ENCODE data around the gene SGCA.
A peak's percentile ranks its signal among the peaks of the same experiment; 100 is the strongest.

The SGCA gene

DNA sequence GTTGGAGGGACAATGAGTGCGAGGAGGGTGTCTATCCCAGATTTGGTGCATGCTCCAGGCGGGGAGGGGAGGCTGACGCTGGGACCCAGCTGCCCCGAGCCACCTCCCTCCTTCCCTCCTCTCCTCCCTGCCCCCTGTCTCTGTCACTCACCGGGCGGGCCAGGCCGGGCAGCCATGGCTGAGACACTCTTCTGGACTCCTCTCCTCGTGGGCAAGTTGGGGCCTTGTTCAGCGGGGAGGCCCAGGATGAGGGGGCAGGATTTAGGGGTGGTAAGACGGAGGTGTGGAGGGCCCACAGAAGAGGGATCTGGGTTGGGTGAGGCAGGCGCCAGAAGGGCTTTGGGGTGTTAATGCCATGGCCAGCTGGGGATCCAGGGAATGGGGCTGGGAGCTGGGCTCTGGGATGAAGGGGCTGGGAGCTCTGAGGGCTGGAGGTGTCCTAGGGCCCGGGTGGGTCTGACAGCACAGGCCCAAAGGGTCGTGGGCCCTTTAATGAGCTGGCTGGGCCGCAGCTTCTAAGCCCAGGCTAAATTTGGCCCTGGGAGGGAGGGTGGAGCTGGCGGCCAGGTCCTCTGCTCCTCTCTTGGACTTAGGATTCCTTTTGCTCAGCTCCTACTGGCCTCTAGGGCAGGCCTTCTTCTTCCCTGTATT, at the start of gene SGCA:
TSS of gene SGCA (plus strand) at position 139 of the 651 bp plus-strand sequence. CDS start at position 175, 36 bp downstream.
- H3K9me3 Mint-ChIP-seq = no peaks in the 10 kb centered on the region
- H3K4me1 Mint-ChIP-seq = peaks cover 71% of the 10 kb centered on the region
- H3K36me3 Mint-ChIP-seq = no peaks in the 10 kb centered on the region
- peak within 1 kb of the TSS; percentile 75 for H3K27ac Mint-ChIP-seq
- no peak within 1 kb of the TSS for H3K4me3 Mint-ChIP-seq
- H3K27me3 Mint-ChIP-seq = no peaks in the 10 kb centered on the region
- no peak for ATAC-seq

DNA sequence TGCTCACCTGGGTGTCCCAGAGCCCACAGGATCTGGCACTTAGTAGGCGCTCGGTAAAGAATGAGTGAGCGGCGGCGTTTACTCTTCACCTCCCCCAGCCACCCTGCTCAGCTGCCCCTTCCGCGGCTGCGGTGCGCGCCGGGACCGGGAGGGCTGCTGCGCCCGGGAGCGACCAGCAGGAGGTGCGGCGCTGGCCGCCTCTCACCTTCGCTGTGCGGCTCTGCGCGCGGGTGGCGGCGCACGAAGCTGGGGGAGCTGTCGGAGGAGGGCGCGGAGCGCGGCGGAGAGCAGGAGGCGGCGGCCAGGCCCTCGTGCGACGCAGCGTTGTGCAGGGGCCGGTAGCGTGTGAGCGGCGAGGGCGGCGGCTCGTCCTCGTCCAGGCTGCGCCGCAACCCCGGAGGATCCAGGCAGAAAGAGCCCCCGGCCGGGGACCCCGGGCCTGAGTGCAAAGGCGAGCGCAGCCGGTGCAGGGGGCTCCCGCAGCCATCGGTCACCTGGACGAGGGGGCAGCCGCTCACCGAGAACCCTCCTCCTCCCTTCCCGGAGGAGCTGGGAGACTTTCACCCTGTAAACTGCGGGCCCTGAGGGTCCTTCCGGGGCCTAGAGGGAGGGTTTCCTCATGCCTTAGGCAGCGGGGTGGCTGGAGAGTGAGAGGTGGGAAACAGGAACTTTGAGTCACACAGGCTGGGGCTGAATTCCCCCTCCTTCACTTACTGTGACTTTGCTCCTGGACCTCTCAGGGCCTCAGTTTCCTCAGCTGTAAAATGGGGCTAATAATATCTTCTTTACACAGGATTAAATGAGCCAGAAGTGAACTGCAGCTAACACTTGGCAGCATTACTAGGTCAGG, 48.4 kb upstream of the SGCA start:
- Mint-ChIP-seq H3K4me1 (peaks cover 17% of the 10 kb centered on the region), H3K36me3 (no peaks in the 10 kb centered on the region), H3K27ac (no peak overlapping the region), H3K4me3 (peak overlapping the region; percentile 62), H3K9me3 (no peaks in the 10 kb centered on the region), H3K27me3 (peaks cover 59% of the 10 kb centered on the region)
- peak; percentile 83 for ATAC-seq

- H3K9me3 Mint-ChIP-seq = no peaks in the 10 kb centered on the region
- no peak overlapping the region for H3K4me3 Mint-ChIP-seq
- no peaks in the 10 kb centered on the region for H3K36me3 Mint-ChIP-seq
- H3K27me3 Mint-ChIP-seq = peaks cover 54% of the 10 kb centered on the region
- peaks cover 17% of the 10 kb centered on the region for H3K4me1 Mint-ChIP-seq
- no peak overlapping the region for H3K27ac Mint-ChIP-seq
- no peak for ATAC-seq
These were observed 47.6 kb upstream of the SGCA start for GRCh38 chr17:50118076-50118827.

DNA sequence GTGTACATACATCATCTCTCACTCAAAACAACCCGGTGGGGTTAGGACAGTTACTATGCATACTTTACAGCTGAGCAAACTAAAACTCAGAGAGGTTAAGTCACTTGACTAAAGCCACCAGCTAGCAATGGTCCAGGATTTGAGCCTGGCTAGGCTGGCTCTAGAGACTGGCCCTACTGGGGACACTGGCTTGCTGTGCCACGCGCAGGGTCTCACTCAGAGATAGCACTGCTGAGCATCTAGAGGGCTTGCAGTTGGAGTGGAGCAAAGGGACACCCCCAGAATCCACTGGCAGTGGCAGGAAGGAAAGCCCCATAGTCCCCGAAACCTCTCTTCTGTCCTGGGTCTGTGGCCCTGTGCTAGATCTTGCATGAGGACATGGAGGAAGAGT, 47.0 kb upstream of the SGCA start:
- H3K9me3 Mint-ChIP-seq = no peaks in the 10 kb centered on the region

DNA sequence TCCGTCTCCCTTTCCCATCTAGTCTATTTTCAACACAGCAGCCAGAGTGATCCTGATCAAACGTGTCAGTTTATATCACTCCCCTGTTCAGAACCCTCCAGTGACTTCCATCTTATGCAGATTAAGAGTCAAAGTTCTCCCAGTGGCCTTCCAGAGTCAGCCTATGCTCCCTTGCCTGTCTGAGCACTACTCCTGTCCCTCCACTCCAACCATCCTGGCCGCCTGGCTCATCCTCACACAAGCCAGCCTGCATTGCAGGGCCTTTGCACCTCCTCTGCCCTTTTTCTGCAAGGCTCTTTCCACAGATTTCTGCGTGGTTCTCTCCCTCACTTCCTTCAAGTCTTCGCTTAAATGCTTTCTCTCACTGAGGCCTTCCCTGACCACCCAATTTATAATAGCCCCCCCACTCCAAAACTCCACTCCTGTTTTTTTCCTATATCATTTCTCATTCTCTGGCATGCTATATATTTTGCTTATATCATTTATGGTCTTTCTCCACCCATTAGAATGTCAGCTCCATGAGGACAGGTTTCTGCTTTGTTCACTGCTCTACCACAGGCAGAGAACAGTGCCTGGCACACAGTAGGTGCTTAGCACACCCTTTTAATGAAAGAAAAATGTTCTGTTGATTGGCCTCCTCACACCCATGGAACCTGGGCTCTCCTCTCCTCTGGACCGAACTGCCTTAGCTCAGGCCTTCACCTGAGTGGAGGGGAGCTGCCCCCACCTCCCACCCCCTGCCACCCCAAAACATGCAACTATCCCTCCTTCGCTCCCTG, 45.1 kb upstream of the SGCA start:
- no peaks in the 10 kb centered on the region for H3K9me3 Mint-ChIP-seq
- no peak overlapping the region for H3K4me3 Mint-ChIP-seq
- ATAC-seq = no peak
- peaks cover 30% of the 10 kb centered on the region for H3K27me3 Mint-ChIP-seq
- H3K36me3 Mint-ChIP-seq = no peaks in the 10 kb centered on the region
- H3K27ac Mint-ChIP-seq = no peak overlapping the region
- H3K4me1 Mint-ChIP-seq = peaks cover 8% of the 10 kb centered on the region

More for the DNA sequence above, 47.0 kb upstream of the SGCA start:
- Mint-ChIP-seq H3K36me3 (no peaks in the 10 kb centered on the region), H3K4me3 (no peak overlapping the region), H3K27me3 (peaks cover 49% of the 10 kb centered on the region), H3K4me1 (peaks cover 17% of the 10 kb centered on the region), H3K27ac (no peak overlapping the region)
- no peak for ATAC-seq

- Mint-ChIP-seq H3K27ac (no peak overlapping the region), H3K27me3 (peaks cover 11% of the 10 kb centered on the region), H3K4me1 (peaks cover 3% of the 10 kb centered on the region)
These were observed 42.9 kb upstream of the SGCA start for GRCh38 chr17:50122945-50123344.

DNA sequence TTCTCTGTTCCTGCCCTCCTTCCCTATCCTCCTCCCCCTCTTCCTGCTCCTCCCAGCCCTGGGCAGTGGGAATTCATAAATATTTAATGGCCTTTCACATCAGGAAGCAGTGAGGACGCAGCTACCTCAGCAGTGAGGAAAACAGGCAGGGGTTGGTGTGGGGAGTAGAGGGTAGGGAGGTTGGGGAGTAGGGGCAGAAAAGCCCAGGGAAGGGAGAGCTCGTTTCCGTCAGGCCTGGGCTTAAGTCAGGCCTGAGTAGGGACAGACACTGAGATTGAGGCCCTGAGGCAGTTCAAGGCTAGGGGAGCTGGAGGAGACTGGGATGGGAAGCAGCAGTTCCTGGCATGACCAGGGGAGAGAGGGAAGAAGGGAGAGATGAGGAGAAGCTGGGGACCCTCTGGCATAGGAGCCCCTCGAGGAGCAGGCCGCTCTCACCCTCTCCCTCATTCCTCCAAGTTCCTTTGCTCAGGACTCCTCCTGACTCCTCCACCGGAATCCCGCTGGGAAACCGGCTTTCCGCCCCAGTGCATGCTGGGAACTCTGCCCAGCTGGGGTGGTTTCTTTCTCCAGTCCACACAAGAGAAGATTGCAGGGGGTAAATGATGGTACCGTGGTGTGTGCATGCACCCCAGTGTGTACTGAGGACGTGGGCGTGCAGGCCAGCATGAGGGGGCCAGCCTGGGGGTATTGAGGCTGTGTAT, 42.0 kb upstream of the SGCA start:
- Mint-ChIP-seq H3K36me3 (no peaks in the 10 kb centered on the region), H3K9me3 (no peaks in the 10 kb centered on the region), H3K27me3 (peaks cover 18% of the 10 kb centered on the region), H3K27ac (no peak overlapping the region), H3K4me3 (no peak overlapping the region), H3K4me1 (peaks cover 11% of the 10 kb centered on the region)
- no peak for ATAC-seq

More at GRCh38 chr17:50122945-50123344, 42.9 kb upstream of the SGCA start:
- Mint-ChIP-seq H3K36me3 (no peaks in the 10 kb centered on the region), H3K9me3 (no peaks in the 10 kb centered on the region), H3K4me3 (no peak overlapping the region)
- ATAC-seq = no peak

- no peak for ATAC-seq
- H3K27me3 Mint-ChIP-seq = peaks cover 20% of the 10 kb centered on the region
These were observed 40.3 kb upstream of the SGCA start for GRCh38 chr17:50125420-50125997.

GRCh38 chr17:50127697-50128361, 38.0 kb upstream of the SGCA start:
- H3K27ac Mint-ChIP-seq = no peak overlapping the region
- H3K36me3 Mint-ChIP-seq = no peaks in the 10 kb centered on the region
- H3K27me3 Mint-ChIP-seq = peaks cover 11% of the 10 kb centered on the region
- no peaks in the 10 kb centered on the region for H3K9me3 Mint-ChIP-seq
- H3K4me1 Mint-ChIP-seq = peaks cover 39% of the 10 kb centered on the region
- no peak overlapping the region for H3K4me3 Mint-ChIP-seq
- no peak for ATAC-seq

More at GRCh38 chr17:50125420-50125997, 40.3 kb upstream of the SGCA start:
- no peak overlapping the region for H3K27ac Mint-ChIP-seq
- H3K4me1 Mint-ChIP-seq = peaks cover 18% of the 10 kb centered on the region
- no peak overlapping the region for H3K4me3 Mint-ChIP-seq
- no peaks in the 10 kb centered on the region for H3K9me3 Mint-ChIP-seq
- H3K36me3 Mint-ChIP-seq = no peaks in the 10 kb centered on the region

- peaks cover 11% of the 10 kb centered on the region for H3K27me3 Mint-ChIP-seq
- H3K9me3 Mint-ChIP-seq = no peaks in the 10 kb centered on the region
- peaks cover 44% of the 10 kb centered on the region for H3K4me1 Mint-ChIP-seq
- H3K36me3 Mint-ChIP-seq = peaks cover 7% of the 10 kb centered on the region
- peak overlapping the region; percentile 11 for H3K27ac Mint-ChIP-seq
- no peak for ATAC-seq
- H3K4me3 Mint-ChIP-seq = peak overlapping the region; percentile 54
These were observed 37.1 kb upstream of the SGCA start for GRCh38 chr17:50128441-50129352.

- Mint-ChIP-seq H3K9me3 (no peaks in the 10 kb centered on the region), H3K4me1 (peaks cover 50% of the 10 kb centered on the region), H3K27ac (no peak overlapping the region)
These were observed 36.5 kb upstream of the SGCA start for GRCh38 chr17:50129353-50129727.

DNA sequence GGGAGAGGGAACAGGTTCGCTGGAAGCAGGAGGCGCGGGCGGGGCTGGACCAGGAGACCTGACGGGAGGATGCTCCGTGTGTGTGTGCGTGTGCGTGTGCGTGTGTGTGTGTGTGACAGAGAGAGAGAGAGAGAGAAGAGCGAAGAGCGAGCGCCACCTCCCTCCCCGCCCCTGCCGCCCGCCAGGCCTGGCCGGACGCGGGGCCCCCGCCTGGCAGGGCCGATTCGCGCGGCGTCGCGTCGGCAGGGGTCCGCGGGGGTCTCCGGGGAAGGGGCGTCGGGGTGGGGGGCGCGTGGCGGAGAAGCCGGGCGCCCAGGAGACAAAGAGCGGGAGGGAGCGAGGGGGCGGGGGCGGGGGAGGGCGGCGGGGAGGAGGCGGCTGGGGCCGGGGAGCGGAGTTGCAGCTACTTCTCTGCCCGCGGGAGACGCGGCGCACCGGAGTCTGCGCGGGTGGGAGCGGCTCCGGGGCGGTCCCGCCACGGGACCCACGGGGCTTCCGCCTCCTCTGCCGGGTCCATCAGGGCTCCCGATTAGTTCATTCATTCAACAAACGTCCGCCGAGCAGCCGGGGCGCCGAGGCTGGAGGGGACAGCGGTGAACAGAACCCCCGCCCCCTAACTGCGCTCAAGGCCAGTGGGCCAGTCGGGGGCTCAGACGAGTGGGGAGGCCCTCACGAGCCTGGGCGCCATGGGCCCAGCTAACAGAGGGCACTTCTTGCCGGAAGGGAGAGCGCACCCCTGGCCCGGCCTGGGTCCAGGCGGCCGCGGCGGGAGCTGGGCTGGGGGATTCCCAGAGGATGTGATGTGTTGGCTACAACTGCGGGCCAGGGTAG, 35.9 kb upstream of the SGCA start, which contains the start of gene SAMD14:
TSS of gene SAMD14 (minus strand) at position 433 of the 831 bp plus-strand sequence. CDS start 5,201 bp downstream, outside the sequence.
- peak; percentile 70 for ATAC-seq
- peaks cover 17% of the 10 kb centered on the region for H3K36me3 Mint-ChIP-seq
- H3K9me3 Mint-ChIP-seq = no peaks in the 10 kb centered on the region
- peaks cover 11% of the 10 kb centered on the region for H3K27me3 Mint-ChIP-seq
- peak within 1 kb of the TSS; percentile 60 for H3K27ac Mint-ChIP-seq
- H3K4me3 Mint-ChIP-seq = peak within 1 kb of the TSS; percentile 78
- peaks cover 50% of the 10 kb centered on the region for H3K4me1 Mint-ChIP-seq

More at GRCh38 chr17:50129353-50129727, 36.5 kb upstream of the SGCA start:
- peak overlapping the region; percentile 76 for H3K4me3 Mint-ChIP-seq
- H3K36me3 Mint-ChIP-seq = peaks cover 14% of the 10 kb centered on the region
- H3K27me3 Mint-ChIP-seq = peaks cover 11% of the 10 kb centered on the region
- ATAC-seq = no peak

Data from stimulated activated memory B cell treated with anti-CD40 and anti-IgM and Interleukin-4, amounts not matched to agents 10 μg/mL and 1 μg/mL and 100 μg/mL, for 72 hours (primary cell).